CD4-positive, alpha-beta T cell treated with Interferon alpha-2 for 1 hour (primary cell): ENCODE measurements around the gene C9.
"Not testable (repeated sequence)": the region's sequence is repeated elsewhere in the genome, so short reads cannot be mapped to it uniquely, and the experiment has no call there.

Experiments
- DNase-seq, 2 donors: peaks; one replicate each; pipeline ENCODE4 v3.0.0-alpha.2; 2020 to 2022

Gene C9

DNA sequence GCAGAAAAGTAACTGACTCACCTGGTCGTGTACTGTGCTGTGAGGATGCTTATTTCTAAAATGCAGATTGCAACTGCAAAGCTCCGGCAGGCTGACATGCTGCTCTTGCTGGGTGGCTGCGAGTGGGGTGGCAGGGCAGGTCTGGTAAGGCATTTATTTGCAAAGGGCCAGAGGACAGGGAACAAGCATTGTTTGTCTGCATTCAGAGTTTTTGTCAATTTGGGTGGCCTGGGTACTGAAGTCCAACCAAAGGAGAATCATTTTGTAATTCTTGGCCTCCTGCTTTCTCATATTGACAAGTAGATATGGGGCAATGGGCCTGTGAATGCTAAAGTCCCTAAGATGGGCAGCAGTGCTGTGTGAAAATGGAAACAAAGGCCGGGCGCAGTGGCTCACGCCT is at the start of gene C9:
Gene C9 (minus strand): TSS at position 129 of the 400 bp plus-strand sequence. CDS start 31 bp downstream, at position 98.
- no peak for DNase-seq

DNA sequence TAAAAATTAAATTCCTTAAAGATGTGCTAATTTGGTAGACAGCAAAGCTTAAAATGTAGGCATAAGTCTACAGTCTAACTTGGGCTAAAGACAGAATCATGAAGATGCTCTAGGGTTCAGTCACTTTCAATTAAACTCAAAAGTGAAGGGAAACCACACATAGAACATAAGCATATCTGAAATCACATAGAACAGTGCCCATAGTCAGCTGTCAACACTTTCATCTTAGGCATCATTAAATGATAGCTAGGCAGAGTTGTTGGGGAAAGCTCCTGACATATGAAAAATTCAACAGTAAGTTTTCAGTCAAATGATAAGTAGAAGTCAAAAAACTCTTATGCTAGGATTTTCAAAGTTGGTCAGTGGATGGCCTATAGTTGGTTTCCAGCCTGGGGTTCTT is 49.5 kb upstream of the C9 start:
- no peak for DNase-seq

DNA sequence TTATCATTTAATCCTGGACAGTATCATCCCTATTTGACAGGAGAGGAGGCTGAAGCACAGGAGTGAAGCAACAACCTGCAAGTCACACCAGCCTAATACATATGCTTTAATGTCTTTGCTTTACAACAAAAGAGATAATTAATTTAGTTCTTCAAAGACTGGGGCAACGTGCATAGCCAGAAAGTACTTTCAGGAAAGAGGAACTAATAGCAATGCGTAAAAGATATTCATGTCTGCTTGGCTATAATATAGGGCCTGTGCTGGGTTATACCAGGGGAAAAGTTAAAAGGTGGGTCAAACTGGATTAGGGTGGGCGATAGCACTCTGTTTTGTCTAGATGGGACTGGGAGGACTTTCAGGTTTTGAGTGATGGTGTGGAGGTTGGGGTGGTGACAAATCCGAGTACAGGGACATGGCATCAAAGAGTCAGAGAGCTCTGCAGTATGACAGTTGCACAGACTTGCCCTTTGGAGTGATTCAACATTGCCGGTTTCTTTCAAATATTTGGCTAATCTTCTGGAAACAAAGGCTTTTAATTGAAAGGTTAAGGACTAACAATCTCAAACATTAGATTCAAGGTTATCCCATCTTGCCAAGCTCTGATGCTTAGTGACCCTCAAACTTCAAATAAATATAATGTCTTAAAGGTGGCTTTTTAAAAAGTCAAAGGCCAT is 48.6 kb upstream of the C9 start:
- DNase-seq, result no peak

DNA sequence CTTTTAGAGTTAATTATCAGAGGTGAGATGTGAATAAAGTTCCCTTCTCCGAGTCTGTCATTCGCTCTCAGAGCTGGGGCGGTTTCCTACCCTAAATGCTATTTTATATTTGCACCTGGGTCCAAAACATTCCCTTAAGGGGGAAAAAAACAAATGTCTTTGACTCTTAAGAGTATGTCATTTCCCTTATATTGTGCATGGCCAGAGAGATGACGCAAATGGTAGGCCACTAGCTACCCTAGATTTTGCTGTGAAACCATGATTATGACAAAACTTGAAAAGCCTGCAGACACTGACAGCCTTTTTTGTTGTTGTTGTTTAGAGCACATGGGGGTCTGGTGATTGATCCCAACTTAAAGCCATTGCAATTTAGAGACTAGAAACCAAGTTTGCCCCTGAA is 47.7 kb upstream of the C9 start:
- no peak for DNase-seq

DNA sequence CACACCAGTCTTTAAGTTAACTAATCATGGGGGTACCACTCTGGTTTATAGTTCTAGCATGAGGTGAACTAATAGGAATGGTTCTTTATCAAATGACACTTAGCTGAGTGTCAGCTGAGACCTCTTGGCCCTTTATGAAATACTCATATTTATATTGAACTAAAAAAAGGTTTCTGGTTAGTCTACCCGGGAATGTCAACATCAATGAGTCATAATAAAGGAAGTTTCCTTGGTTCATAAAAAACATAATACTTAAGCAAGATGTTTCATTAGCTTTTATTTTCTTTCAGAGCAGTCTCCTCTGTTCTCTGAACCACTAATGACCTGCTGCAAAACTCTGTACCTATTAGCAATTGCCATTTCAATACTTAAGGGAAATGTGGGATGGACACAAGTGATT is 46.8 kb upstream of the C9 start:
- no peak for DNase-seq

DNA sequence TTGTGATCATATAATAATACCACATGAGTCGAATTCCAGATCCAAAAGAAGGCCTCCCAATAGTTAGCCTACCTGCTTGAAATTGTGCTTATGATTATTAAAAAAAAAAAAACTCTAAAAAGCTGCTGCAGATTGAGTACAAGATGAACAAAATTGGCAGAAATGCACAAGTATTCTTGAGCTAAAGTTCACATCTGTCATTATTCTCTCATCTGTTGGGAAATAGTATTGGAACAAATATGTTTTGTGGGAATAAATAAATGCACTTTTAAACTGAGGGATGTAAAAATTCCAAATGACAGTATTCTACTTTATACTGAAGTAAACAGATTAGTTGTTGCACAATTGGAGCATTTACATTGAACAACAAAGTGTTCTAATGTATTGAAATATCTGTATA is 44.7 kb upstream of the C9 start:
- no peak for DNase-seq

DNA sequence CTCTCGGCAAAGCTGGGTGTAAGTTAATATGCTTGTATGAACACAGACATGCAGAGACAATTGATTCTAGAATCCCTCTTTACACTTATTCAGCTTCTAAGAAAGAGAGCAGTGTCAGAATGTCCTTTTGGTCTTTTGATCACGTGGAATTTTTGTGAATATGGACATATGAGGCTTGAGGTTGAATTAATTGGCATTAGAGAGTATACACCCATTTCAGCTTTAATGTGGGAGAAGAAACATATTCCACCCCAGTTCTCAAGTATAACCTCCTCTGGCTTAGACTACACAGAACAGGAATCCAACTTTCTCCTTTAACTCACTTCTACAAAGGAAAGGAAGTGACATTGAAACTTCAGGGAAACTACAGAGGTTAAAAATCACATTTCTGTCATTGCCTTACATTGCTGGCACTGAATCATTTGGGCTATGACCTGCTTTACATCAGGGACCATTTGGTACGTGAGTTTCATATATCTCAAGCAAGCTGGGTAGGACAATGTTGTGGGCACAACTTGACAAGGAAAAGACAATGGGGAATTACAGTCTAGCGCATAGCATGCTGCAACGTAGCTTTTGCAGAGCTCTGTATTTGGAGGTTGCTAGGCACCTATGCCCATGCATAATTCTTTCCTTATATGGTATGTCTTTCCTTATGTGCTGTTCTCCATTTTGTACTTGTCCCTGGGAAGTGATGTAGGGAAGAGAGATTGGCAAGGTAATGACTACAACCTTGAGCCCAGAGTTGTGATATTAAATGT is 41.0 kb upstream of the C9 start:
- DNase-seq, result no peak

DNA sequence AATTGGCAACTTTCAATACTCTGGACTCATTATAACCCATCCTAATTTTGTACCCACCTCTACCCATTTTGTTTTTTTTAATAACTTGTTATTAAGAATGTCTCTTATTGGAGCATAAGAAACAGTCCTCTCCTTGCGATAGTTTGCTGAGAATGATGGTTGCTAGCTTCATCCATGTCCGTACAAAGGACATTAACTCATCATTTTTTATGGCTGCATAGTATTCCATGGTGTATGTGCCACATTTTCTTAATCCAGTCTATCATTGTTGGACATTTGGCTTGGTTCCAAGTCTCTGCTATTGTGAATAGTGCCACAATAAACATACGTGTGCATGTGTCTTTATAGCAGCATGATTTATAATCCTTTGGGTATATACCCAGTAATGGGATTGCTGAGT is 39.5 kb upstream of the C9 start:
- DNase-seq, result not testable (repeated sequence)

DNA sequence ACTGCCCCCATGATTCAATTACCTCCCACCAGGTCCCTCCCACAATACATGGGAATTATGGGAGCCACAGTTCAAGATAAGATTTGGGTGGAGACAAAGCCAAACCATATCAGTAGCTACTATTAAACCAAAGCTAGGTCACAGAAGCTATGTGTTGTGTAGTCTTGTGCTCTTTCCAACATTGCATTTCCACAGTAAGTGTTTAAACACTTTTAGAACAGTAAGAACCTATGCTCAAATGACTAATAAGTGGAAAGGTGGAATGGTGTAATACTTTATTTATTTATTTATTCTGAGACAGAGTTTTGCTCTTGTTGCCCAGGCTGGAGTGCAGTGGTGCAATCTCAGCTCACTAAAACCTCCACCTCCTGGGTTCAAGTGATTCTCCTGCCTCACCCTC is 37.8 kb upstream of the C9 start:
- DNase-seq, result not testable (repeated sequence)

DNA sequence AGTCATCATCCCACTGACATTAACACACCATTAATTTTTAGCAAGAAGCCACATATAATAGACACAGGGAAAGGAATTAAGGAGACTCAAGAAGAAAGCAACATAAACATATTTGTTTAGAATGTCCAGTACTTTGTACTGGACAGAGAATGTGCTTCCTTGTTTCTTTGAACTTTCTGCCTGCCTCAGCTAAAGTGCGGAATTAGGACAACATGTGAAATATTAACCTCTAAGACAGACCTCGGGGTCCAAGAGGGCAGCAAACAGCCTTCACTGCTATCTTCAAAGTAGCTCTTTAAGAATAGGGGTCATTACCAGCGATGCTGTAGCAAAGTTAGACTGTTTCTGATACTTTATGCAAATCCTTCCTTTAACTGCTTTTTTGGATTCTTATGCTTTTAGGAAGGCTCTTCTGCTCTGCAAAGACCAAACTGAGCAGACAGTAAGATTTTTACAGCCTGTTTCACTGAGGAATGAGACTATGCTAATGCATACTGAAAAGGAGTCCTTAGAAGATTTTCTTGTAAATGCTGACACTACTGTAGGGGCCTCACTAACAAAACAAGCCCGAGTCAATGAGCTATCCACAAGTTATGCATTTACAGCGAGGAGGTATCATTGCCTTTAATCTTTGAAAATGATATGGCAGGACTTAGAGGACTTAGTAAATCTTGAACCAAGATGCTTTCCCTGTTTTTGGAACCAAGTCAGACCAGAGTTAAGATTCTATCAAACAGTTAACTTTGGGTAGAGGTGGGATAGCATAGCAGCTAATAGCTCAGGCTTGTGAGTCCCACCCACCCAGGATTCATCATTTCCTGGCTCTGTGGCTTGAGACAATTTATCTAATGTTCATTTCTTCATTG is 36.7 kb upstream of the C9 start:
- no peak for DNase-seq

DNA sequence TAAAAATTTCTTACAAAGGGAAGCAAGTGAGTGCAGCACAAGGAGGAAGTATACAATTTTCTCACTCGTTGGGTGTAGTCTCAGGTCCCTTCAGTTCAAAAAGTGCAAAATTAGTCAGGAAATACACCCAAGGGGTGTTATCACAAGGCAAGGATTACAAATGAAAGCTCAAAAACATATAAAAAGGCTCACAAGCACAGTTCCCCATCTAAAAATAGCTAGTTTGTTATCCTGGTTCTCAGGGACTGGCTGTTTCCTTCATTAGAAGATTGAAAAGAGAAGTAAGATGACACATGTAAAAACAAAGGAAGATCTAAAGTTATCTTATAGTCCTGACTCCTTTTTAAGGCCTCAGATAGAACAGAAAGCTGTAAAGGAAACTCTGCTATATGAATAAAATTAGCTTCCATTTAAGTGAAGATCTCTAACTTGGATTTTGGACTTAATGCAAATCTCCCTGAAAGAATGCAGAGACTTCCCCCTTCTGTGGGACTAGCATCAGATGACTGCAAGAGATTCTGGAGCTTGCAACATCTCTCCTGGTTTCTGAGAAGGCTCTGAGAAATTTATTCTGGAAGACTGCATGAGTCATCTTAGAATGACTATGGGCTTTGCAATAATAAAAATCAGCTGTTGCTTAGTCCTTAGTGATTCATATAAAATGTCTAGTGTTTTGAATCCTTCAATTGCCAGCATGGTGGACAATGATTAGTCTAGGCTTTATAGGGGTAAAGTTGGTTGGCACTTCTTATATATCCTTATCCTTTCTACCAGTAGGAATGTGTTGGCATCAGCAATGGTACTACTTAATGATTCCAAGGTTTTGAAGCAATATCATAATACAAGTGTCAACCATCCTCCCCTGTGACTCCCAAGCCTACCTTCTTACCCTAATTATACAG is 35.1 kb upstream of the C9 start:
- peak; percentile 18 to 43 for DNase-seq

DNA sequence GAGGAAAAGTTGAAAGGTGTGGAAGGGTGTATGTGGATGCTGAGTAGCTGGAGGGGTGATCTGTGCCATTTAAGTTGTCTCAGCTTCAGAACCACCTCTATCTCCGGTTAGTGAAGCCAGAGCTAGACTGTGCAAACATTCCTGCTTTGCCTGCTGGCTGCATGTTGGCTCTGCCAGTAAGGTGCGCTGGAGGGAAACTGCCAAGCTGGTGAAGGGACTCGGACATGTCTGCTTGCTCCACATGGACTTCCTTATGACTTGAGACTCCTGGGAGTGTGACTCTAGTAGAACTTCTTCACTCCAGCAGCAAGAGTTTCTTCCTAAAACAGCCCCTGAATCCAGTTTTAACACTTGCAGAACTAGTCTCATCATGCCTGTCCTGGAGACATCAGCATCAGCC is 32.5 kb upstream of the C9 start:
- no peak for DNase-seq

DNA sequence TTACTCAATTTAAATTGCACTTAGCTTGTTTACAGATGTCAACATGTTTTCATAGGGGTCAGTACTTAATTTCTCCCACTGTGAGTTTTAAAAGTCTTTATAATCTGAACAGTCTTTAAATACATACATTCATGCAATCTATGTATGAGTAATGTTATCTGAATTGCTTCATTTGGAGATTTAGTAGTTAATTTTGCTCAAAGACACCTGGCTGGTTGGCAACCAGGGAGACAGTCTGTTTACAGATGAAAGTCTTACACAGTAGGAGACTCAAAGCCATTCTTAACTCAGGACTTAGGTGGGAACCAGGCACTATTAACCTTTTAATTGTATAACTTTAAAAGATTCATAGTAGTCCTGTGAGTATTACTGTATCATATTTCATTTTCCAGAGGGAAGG is 31.2 kb upstream of the C9 start:
- no peak for DNase-seq

DNA sequence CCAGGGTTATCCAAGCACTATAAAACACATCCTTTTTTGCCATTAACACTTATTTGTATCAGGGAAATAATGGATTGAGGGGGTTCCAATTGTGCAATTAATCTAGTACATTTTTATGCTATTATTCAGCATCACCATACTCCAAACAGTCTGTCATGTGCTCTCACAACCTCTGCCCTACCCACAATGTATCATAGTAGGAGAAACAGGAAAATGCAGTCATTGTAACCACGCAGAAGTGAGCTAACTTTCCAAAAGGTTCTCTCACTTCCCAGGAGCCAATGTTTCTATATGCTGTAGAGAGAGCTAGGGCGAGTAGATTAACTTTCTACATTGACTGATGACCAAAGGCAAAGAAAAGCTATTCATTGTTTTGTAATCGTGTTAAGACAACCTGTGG is 30.7 kb upstream of the C9 start:
- DNase-seq, result no peak

DNA sequence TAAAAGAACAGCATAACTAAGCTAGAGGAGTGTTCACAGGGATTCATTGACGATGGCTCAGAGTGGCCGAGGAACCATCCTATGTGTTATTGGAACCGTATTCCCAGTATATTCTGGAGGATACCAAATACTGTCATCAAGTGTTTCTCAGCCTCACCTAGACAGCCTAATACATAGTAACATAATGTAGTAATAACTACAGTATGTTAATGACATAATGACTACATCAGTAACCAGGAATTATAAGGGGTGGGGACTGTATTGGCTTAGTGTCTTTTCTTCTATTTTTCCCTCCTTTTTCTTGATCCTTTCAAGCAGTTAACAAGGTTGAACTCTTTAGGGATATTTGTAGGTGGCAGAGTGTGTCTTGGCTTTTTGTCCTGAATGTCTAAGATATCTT is 26.6 kb upstream of the C9 start:
- no peak for DNase-seq

DNA sequence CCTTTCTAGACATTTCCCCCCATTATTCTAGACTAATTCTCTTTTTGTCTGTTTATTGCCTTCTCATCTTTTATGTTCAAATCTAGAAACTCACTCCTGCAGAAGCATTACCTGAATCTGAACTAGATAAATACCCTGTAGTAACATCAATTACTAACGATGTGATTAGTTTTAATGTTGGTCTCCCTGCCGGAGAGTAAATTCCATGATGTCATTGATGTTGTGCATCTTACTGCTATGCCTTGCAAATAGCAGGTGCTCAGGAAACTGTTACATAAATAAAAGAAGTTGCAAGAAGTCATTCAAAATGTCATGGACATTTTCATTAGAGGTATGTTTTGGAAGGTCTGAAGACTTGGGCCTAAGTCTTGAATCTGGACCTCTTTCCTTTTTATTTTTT is 23.0 kb upstream of the C9 start:
- DNase-seq, result no peak

DNA sequence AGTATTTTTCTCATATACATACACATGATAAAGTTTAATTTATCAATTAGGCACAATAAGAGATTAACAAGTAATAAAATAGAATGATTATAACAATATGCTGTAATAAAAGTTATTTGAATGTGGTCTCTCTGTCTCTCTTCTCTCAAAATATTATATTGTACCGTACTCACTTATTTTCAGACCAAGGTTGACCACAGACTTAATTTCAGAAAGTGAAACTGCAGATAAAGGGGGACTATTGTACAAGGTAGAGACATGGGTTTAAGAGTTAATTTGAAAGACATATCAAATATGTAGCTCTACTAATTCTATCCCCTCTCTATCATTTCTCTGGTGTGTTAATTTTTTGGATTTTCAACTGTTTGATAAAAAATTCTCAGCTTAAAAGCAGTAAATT is 20.0 kb upstream of the C9 start:
- DNase-seq, result no peak

DNA sequence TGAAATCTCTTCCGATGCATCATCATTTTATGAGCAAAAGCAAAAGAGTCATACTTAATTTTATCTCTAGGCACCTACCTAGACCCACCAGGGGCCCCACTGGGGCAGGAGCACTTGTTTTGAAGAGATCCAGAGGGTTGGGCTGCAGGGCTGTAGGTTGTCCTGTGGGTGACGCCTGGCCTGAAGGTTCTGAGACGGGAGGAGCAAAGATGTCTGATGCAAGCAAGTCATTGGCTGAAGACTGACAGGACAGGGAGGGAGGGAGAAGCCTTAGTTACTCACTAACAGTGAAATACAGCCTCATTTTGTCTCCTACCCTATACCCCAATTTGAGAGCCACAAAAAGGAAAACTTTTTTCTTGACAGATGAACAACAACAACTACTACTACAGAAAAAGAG is 17.1 kb upstream of the C9 start:
- DNase-seq, result no peak

DNA sequence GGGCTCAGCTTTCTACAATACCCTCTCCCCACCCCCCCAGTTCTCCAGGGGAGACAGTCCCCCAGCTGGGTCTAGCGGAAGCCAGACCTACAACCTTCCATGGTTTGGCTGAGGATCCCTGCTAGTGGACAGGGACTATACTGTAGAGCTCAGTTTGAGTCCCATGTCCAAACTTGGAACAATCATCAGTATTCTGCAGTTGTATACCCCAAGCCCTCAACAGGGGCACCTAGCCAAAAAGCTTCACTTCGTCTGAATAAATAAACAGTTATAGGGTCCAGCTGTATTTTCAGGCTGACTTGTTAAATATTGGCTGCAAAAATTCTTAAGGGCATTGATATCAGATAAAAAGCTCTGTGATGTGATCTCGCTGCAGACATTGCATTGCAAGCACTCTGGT is 15.4 kb upstream of the C9 start:
- no peak for DNase-seq

DNA sequence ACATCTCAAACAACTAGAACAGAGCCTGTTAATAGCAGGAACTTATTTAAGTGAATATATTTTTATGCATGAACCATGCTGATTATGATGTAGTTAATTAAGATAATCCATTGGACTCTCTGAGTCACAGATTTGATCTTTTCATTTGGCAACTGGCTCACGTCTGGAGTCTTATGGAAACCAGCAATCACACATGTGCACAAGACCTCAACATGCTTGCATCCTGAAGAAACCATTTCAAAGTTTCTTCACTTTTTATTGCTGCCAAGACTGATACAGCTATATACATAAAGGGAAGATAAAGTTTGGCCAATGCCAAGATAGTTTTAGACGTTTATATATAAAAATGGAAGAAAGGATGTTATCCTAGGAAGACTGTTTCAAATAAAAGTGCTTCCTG is 13.3 kb upstream of the C9 start:
- no peak for DNase-seq

DNA sequence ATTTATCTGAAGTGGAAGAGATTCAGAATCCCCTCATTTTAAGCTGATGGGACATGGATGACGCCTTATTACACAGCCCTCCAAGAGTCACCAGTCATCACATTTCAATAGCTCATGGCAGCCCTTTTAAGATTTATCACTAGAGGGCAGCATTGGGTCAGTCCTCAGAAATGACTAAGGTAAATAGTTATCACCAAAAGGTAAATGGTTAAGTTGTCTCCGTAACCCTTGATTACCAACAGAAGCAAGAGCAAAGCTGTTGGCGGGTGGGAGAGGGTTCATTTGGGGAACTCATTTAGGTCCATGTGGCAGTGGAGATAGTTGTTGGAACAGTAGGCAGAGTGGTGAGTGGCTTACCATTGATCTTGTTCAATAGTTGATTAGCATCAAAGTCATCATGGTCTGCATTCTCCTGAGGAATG is 12.0 kb upstream of the C9 start:
- DNase-seq, result peak; percentile 15 to 62

DNA sequence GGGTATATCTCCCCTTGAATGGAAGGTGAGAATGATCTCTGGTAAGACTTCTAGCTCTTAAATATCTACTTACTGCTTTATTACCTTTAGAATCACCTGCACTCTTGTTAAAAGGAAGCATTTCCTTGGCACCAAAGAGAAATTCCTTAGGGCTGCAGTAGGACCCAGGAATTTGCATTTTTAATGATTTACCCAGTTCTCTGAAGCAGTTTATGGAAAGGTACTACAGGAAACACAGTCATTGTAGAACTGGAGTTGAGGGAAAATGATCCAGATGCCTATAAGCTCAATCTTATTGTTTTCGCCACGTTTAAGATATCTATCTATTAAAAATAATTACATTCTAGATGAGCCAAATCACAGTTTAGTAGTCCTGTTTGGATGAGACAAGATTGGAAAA is 9.5 kb upstream of the C9 start:
- DNase-seq, result no peak

DNA sequence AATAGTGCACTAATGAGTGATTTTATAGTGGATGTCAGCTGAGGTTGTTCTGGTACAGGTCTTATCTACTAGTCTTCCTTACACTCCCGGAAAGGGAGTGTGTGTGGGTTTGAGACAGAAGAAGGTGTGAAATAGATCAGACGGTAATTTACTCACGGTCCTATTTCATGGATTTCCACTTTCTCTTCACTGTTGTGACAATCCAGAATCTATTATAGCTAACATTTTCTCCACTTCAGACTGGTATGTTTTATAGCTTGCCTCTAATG is 7.0 kb upstream of the C9 start:
- no peak for DNase-seq
